Measurements from ENCODE around the gene ZNF407.

DNA sequence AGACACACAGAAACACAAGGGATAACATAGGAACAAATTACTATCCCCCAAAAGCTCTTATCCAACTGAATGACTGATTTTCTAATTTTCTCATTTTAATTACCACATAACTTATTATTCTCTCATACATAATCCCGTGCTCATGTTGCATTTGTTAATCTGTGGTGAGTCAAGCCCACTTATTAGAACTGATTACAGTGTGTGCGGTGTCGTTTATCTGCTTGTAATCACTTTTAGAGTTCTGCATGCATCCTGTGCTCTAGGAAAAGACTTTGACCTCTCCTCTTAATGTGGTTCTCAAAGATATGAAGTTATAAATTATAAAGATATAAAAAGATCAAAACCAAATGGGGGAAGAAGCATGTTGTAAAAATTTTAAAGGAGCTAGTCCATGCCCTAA, 33.7 kb upstream of the ZNF407 start:
- TF ChIP-seq ELF4 (IDR thresholded peaks at IDR 0.05) (no peak), BHLHE40 (IDR thresholded peaks at IDR 0.05; ENCODE audit: borderline replicate concordance) (no peak), FOXK2 (IDR thresholded peaks at IDR 0.05) (no peak), FOXM1 (IDR thresholded peaks at IDR 0.05; ENCODE audit: borderline replicate concordance) (no peak), NFRKB (IDR thresholded peaks at IDR 0.05) (no peak), HDGF (IDR thresholded peaks at IDR 0.05; ENCODE audit: borderline replicate concordance) (no peak), L3MBTL2 (conservative IDR thresholded peaks at IDR 0.05) (no peak)
